HG02973 (cell line): ENCODE measurements around the gene SYTL1.

ENCODE experiments used
- ATAC-seq: cut with Tn5 transposase; IDR thresholded peaks from one replicate; pipeline ENCODE4 v1.9.1; 2021; ENCODE audit warnings: moderate library complexity; ENCODE audit not compliant: unreplicated experiment

SYTL1 gene

DNA sequence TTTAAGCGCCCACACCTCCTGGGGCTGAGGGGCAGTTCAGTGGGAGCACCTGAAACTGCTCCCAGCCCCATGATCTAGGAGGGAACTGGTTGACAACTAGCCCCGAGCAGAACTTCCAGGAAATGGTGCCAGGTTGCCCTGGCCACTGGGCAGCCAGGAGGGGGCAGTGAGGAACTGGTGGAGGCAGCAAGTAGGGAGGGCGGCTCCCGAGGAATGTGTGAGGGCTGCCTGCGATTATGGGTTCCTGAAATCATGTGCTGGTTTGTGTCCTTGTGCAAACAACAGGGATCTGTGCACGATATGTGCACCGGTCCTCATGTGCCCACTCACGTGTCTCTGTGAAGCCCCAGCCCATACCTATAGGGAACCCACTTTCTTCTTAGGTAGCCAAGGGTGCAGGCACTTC is 60.5 kb downstream of the SYTL1 start:
- ATAC-seq: no peak

DNA sequence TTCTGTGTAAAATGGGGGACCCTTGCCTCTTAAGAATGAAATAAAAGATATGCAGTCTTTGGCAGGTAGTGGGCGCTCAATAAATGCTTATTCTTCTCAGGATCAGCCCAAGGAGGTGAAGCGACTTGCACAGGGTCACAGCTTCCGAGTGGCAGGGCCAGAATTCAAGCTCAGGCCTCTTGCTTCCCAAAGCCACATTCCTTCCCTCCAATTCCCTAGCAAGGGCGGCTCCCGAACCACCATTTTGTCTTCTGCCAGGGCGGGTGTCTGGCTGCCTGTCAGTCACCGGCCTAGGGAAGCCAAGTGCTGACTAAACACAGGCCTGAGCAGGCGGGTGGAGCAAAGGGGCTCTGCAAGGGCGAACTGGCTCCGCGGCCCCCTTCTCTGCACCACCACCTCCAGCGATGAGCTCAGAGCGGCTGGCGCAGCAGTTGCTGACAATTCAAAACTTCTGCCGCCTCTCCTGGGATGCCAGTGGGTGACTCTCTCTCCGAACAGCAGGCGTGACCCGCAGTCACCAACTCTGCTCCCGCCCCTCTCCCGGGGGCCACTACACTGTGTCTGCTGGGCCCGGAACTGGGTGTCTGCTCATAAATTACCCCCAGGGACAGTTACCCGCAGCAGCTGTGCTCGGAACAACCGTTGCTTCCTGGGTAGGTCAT is 61.4 kb downstream of the SYTL1 start:
- ATAC-seq: no peak
